ENCODE results near the gene SSBP3.

SSBP3 gene

GRCh38 chr1:54328066-54328636 is 78.0 kb downstream of the SSBP3 start:
- DNase-seq: no peak

GRCh38 chr1:54327386-54328065 is 78.7 kb downstream of the SSBP3 start:
- DNase-seq: no peak

GRCh38 chr1:54326543-54327385 is 79.4 kb downstream of the SSBP3 start:
- no peak for DNase-seq

GRCh38 chr1:54325703-54326461 is 80.3 kb downstream of the SSBP3 start:
- DNase-seq: no peak

- DNase-seq: no peak
Measured at GRCh38 chr1:54325284-54325683, 80.9 kb downstream of the SSBP3 start.

GRCh38 chr1:54324251-54325140 is 81.7 kb downstream of the SSBP3 start:
- DNase-seq: no peak

GRCh38 chr1:54323921-54324250 is 82.3 kb downstream of the SSBP3 start:
- no peak for DNase-seq

GRCh38 chr1:54323324-54323739 is 82.9 kb downstream of the SSBP3 start:
- no peak for DNase-seq

GRCh38 chr1:54318246-54318814 is 87.9 kb downstream of the SSBP3 start:
- DNase-seq: no peak

- no peak for DNase-seq
Measured at GRCh38 chr1:54317084-54317483, 89.1 kb downstream of the SSBP3 start.

GRCh38 chr1:54315099-54315498 is 91.1 kb downstream of the SSBP3 start:
- DNase-seq: no peak

GRCh38 chr1:54314696-54315095 is 91.5 kb downstream of the SSBP3 start:
- DNase-seq: peak; percentile 14

GRCh38 chr1:54312796-54313316 is 93.3 kb downstream of the SSBP3 start:
- DNase-seq: no peak

- no peak for DNase-seq
Measured at GRCh38 chr1:54311506-54311905, 94.7 kb downstream of the SSBP3 start.

GRCh38 chr1:54310439-54311328 is 95.5 kb downstream of the SSBP3 start:
- DNase-seq: no peak

- DNase-seq: peak; percentile 5
Measured at GRCh38 chr1:54309631-54310366, 96.4 kb downstream of the SSBP3 start.

GRCh38 chr1:54307305-54307704 is 98.9 kb downstream of the SSBP3 start:
- no peak for DNase-seq

GRCh38 chr1:54305906-54306514 is 100.2 kb downstream of the SSBP3 start:
- no peak for DNase-seq

GRCh38 chr1:54304518-54304917 is 101.7 kb downstream of the SSBP3 start:
- DNase-seq: no peak
